T-helper 9 cell (primary cell): ENCODE results near the gene GIPR.
"Not testable (repeated sequence)": the region's sequence is repeated elsewhere in the genome, so short reads cannot be mapped to it uniquely, and the experiment has no call there.

ENCODE experiments used
- DNase-seq: peaks from one replicate; pipeline ENCODE4 v3.0.0-alpha.2; 2020

GIPR gene

GRCh38 chr19:45693106-45693788, 25.2 kb downstream of the GIPR start:
- DNase-seq, result peak; percentile 73

GRCh38 chr19:45701676-45702075, 33.7 kb downstream of the GIPR start:
- DNase-seq, result no peak

GRCh38 chr19:45705115-45705514, 37.1 kb downstream of the GIPR start:
- DNase-seq, result no peak

GRCh38 chr19:45705710-45706415, 37.8 kb downstream of the GIPR start:
- DNase-seq, result no peak

GRCh38 chr19:45710356-45711130, 42.5 kb downstream of the GIPR start:
- DNase-seq, result no peak

GRCh38 chr19:45711851-45712698, 44.1 kb downstream of the GIPR start:
- DNase-seq, result no peak

- DNase-seq, result no peak
These were observed 44.7 kb downstream of the GIPR start for GRCh38 chr19:45712699-45713067.

- no peak for DNase-seq
These were observed 45.1 kb downstream of the GIPR start for GRCh38 chr19:45713141-45713540.

- DNase-seq, result no peak
These were observed 47.1 kb downstream of the GIPR start for GRCh38 chr19:45715139-45715538.

GRCh38 chr19:45716359-45717130, 48.5 kb downstream of the GIPR start:
- peak; percentile 11 for DNase-seq

- peak; percentile 93 for DNase-seq
These were observed 49.3 kb downstream of the GIPR start for GRCh38 chr19:45717131-45717982.

GRCh38 chr19:45717983-45718650, 50.1 kb downstream of the GIPR start:
- no peak for DNase-seq

GRCh38 chr19:45720065-45720464, 52.0 kb downstream of the GIPR start:
- DNase-seq, result not testable (repeated sequence)

- not testable (repeated sequence) for DNase-seq
These were observed 60.7 kb downstream of the GIPR start for GRCh38 chr19:45728683-45729082.

- no peak for DNase-seq
These were observed 61.8 kb downstream of the GIPR start for GRCh38 chr19:45729800-45730290.

GRCh38 chr19:45730368-45731288, 62.6 kb downstream of the GIPR start, which contains the start of gene FBXO46:
Gene FBXO46 (minus strand): TSS chr19:45730896. CDS start chr19:45713495, 17,401 bp downstream.
- peak; percentile 87 for DNase-seq
